ENCODE results near the gene NCK1. TPM values are rescaled to one million over a fixed set of nuclear protein-coding genes. Genes with fewer than 3 reads are reported as not detected.
A peak's percentile ranks its signal among the peaks of the same experiment; 100 is the strongest.

NCK1 gene
- total and polyA plus RNA-seq, 2 of the 13 experiments (the other 11 are each of a cell fraction or from before 2014, with no cell fraction given): 14.7 to 30.4 TPM

DNA sequence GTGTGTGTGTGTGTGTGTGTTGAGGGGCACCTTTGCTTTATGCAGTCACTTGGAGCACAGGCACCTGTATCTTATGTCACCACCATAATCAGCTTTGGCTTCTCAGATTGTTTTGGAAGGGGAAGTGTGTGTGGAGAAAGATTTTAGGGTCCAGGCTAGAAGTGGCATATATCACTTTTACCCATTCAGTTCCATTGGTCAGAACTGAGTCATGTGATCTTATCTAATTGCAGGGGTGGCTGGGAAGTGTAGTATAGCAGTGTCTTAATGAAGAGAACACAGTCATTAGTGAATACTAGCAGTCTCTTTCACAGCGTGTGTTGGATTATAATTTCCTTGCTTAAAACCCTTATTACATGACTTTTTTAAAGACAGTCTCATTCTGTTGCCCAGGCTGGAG lies 20.6 kb downstream of the NCK1 start:
- Histone ChIP-seq H3K4me1 (ENCODE audit: insufficient read depth, low read length) (peaks cover 8% of the 10 kb centered on the region; the same call in 1 of the 2 replicates), H4K20me1 (ENCODE audit: insufficient read depth, low read length) (peaks cover 7% of the 10 kb centered on the region; the same call in 1 of the 2 replicates), H3K9ac (ENCODE audit: insufficient read depth, low read depth, low read length) (no peak overlapping the region), H3K9me3 (ENCODE audit: low read length) (no peaks in the 10 kb centered on the region), H3K4me3 (replicated peaks in 1 of 3; ENCODE audit: insufficient read depth in 1 of 3, low read depth in 2 of 3, low read length in 3 of 3) (no peak overlapping the region), H3K36me3 (replicated peaks in 1 of 2; ENCODE audit: control insufficient read depth in 1 of 2, insufficient read depth in 2 of 2, low read length in 2 of 2) (no peaks in the 10 kb centered on the region), H2AFZ (ENCODE audit: low read length) (no peak overlapping the region), H3K79me2 (ENCODE audit: insufficient read depth, low read length) (peaks cover 81% of the 10 kb centered on the region), H3K27me3 (ENCODE audit: control insufficient read depth in 1 of 2, insufficient read depth in 2 of 2, low read length in 2 of 2) (no peaks in the 10 kb centered on the region), H3K4me2 (ENCODE audit: low read depth, low read length) (no peak overlapping the region), H3K27ac (ENCODE audit: extremely low read length, insufficient read depth, low read length) (no peak overlapping the region)
- FAIRE-seq (no peak), ATAC-seq (no peak), DNase-seq (ENCODE audit: low spot score) (no peak)
- 95% methylated on average over 1 of the region's 1 CpG for WGBS (ENCODE audit: low lambda C conversion rate)
- in situ Hi-C loops (cut with HindIII; ENCODE audit: extremely low pct_ligation_motif_present, low pct_unique_long_range_greater_than_20kb) (no loop called here), intact Hi-C loops (cut with micrococcal nuclease; ENCODE audit: unreplicated experiment) (no loop called here)
- BruUV-seq (replicated peaks): no TSS peak
- ChIA-PET CTCF (ENCODE audit: low intra/inter-chr PET ratio, low total read pairs) (no interaction called here), POLR2A (no interaction called here)
- TF ChIP-seq ELF4 (CRISPR knock-in tag; IDR thresholded peaks at IDR 0.05; ENCODE audit: borderline replicate concordance) (no peak), NFYB (CRISPR knock-in tag; IDR thresholded peaks at IDR 0.05) (peak; percentile 66), NFYC (CRISPR knock-in tag; IDR thresholded peaks at IDR 0.05) (peak; percentile 45), NCOA5 (CRISPR knock-in tag; IDR thresholded peaks at IDR 0.05) (no peak), HNF1A (IDR thresholded peaks at IDR 0.05; ENCODE audit: low read depth) (no peak), HNF1A (CRISPR knock-in tag; IDR thresholded peaks at IDR 0.05; ENCODE audit: borderline replicate concordance) (no peak), ZNF749 (CRISPR knock-in tag; IDR thresholded peaks at IDR 0.05; ENCODE audit: borderline replicate concordance) (no peak), KLF6 (CRISPR knock-in tag; IDR thresholded peaks at IDR 0.05) (no peak), ZNF253 (CRISPR knock-in tag; IDR thresholded peaks at IDR 0.05; ENCODE audit: borderline replicate concordance) (no peak), USF2 (IDR thresholded peaks at IDR 0.05; ENCODE audit: low read depth, low read length) (no peak), USF2 (CRISPR knock-in tag; IDR thresholded peaks at IDR 0.05; ENCODE audit: borderline replicate concordance) (peak; percentile 46; the same call in 1 of the 2 replicates), DNMT1 (CRISPR knock-in tag; IDR thresholded peaks at IDR 0.05) (no peak), ZNF883 (CRISPR knock-in tag; IDR thresholded peaks at IDR 0.05; ENCODE audit: not compliant biosample characterization) (no peak), PTBP1 (IDR thresholded peaks at IDR 0.05; ENCODE audit: low read depth, low read length, poor library complexity, severe bottlenecking) (no peak)
- TF ChIP-seq, protein P1, sequence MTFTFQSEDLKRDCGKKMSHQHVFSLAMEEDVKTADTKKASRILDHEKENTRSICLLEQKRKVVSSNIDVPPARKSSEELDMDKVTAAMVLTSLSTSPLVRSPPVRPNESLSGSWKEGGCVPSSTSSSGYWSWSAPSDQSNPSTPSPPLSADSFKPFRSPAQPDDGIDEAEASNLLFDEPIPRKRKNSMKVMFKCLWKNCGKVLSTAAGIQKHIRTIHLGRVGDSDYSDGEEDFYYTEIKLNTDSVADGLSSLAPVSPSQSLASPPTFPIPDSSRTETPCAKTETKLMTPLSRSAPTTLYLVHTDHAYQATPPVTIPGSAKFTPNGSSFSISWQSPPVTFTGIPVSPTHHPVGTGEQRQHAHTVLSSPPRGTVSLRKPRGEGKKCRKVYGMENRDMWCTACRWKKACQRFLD (CRISPR knock-in tag; IDR thresholded peaks at IDR 0.05; ENCODE audit: borderline replicate concordance): no peak
